GM13976 (cell line): ENCODE data around the gene SERP2.

Source experiments
- DNase-seq: peaks from one replicate; pipeline ENCODE4 v3.0.0; 2012; ENCODE audit warnings: low spot score
- CTCF ChIP-seq: IDR thresholded peaks from 2 replicates; pipeline ENCODE4 v1.5.1; 2012; ENCODE audit warnings: borderline replicate concordance, mild to moderate bottlenecking; ENCODE audit not compliant: insufficient read depth; ENCODE audit errors: extremely low read depth, missing control alignments, control extremely low read depth
- in situ Hi-C: fragments of 300-500 bp; cut with MboI; formaldehyde crosslinking; loops from one replicate; pipeline ENCODE4 v1.12.0; 2022; ENCODE audit warnings: low sequenced_read_pairs, mixed read lengths, inconsistent platforms; ENCODE audit not compliant: unreplicated experiment

Gene SERP2

GRCh38 chr13:44382635-44383145, 9.1 kb downstream of the SERP2 start:
- DNase-seq, result no peak
- in situ Hi-C loops, result no loop called here
- no peak for TF ChIP-seq CTCF

GRCh38 chr13:44383945-44384344, 10.3 kb downstream of the SERP2 start:
- in situ Hi-C loops, result no loop called here
- no peak for TF ChIP-seq CTCF
- DNase-seq, result no peak

- in situ Hi-C loops, result no loop called here
- TF ChIP-seq CTCF, result no peak
- DNase-seq, result no peak
These were observed 11.2 kb downstream of the SERP2 start for GRCh38 chr13:44384778-44385177.

GRCh38 chr13:44385401-44385800, 11.8 kb downstream of the SERP2 start:
- TF ChIP-seq CTCF, result no peak
- in situ Hi-C loops, result no loop called here
- no peak for DNase-seq

- in situ Hi-C loops, result no loop called here
- DNase-seq, result no peak
- no peak for TF ChIP-seq CTCF
These were observed 12.2 kb downstream of the SERP2 start for GRCh38 chr13:44385847-44386246.

GRCh38 chr13:44386913-44387556, 13.4 kb downstream of the SERP2 start:
- no peak for DNase-seq
- in situ Hi-C loops, result no loop called here
- no peak for TF ChIP-seq CTCF
